H1 (cell line): ENCODE measurements around the gene FGF1. TPM values are rescaled to one million over a fixed set of nuclear protein-coding genes. Genes with fewer than 3 reads are reported as not detected.

Source experiments
- CTCF ChIA-PET: fragments of 300-600 bp; sonication (Branson Sonifier 250); formaldehyde crosslinking; loops from one replicate; lab custom pipeline; 2021; ENCODE audit not compliant: partially characterized antibody; lab: Charles Lee
- POLR2A ChIA-PET: fragments of 300-600 bp; sonication (Branson Sonifier 250); formaldehyde crosslinking; loops from one replicate; lab custom pipeline; 2021; ENCODE audit warnings: inconsistent platforms; ENCODE audit not compliant: partially characterized antibody; lab: Charles Lee
- DNase-seq, 2 experiments: peaks; one replicate each; pipeline versions ENCODE4 v3.0.0 to v3.0.0-alpha.2; 2010 to 2022; ENCODE audit warnings: low spot score in 2 of 2, low read depth in 1 of 2, mixed read lengths in 1 of 2
- FAIRE-seq: peaks from 2 replicates; lab custom pipeline; 2011; peaks lifted over from hg19 to GRCh38; lab: Jason Lieb, UNC
- H2AFZ ChIP-seq: 2 replicates; pipeline ENCODE4 v1.8.1; 2012; ENCODE audit warnings: low read length, inconsistent platforms
- H2AK5ac ChIP-seq: 2 replicates; pipeline ENCODE4 v1.6.1; 2013; ENCODE audit warnings: low read depth, low read length
- H2BK120ac ChIP-seq: replicated peaks from 2 replicates; pipeline ENCODE3; 2013; ENCODE audit warnings: low read depth, low read length, inconsistent platforms
- H2BK12ac ChIP-seq: 2 replicates; pipeline ENCODE4 v1.6.1; 2013; ENCODE audit warnings: low read depth, low read length
- H2BK15ac ChIP-seq: 2 replicates; pipeline ENCODE4 v1.6.1; 2013; ENCODE audit warnings: low read length
- H2BK20ac ChIP-seq: 2 replicates; pipeline ENCODE4 v1.6.1; 2013; ENCODE audit warnings: low read length
- H2BK5ac ChIP-seq: 2 replicates; pipeline ENCODE4 v1.6.1; 2013; ENCODE audit warnings: low read depth, low read length
- H3K14ac ChIP-seq: 2 replicates; pipeline ENCODE4 v1.6.1; 2013; ENCODE audit warnings: inconsistent platforms; ENCODE audit not compliant: insufficient read length
- H3K18ac ChIP-seq: 2 replicates; pipeline ENCODE4 v1.6.1; 2013; ENCODE audit warnings: low read length; ENCODE audit errors: extremely low read depth
- H3K23ac ChIP-seq: 2 replicates; pipeline ENCODE4 v1.6.1; 2013; ENCODE audit warnings: inconsistent platforms; ENCODE audit not compliant: insufficient read length
- H3K23me2 ChIP-seq: 2 replicates; pipeline ENCODE4 v1.6.1; 2013; ENCODE audit warnings: low read depth, low read length
- H3K27ac ChIP-seq: 2 replicates; pipeline ENCODE4 v1.6.1; 2011; ENCODE audit warnings: low read depth, low read length, inconsistent platforms
- H3K27me3 ChIP-seq, 4 experiments: replicated peaks in 1 of 4; 1 replicate in 1 of 4; 2 replicates in 3 of 4; pipeline versions ENCODE4 v1.6.1 to v1.8.1; 2011 to 2013; ENCODE audit warnings: low read length in 3 of 4, mild to moderate bottlenecking in 3 of 4, inconsistent platforms in 2 of 4, mixed read lengths in 2 of 4, moderate library complexity in 1 of 4; ENCODE audit not compliant: control insufficient read depth in 3 of 4, insufficient read depth in 3 of 4; ENCODE audit errors: extremely low read depth in 1 of 4
- H3K36me3 ChIP-seq, 4 experiments: 2 replicates each; pipeline versions ENCODE4 v1.6.1 to v1.8.1; 2011 to 2013; ENCODE audit warnings: mild to moderate bottlenecking in 4 of 4, low read length in 3 of 4, moderate library complexity in 2 of 4, control low read depth in 1 of 4, inconsistent platforms in 1 of 4; ENCODE audit not compliant: insufficient read depth in 4 of 4, control insufficient read depth in 2 of 4
- H3K4ac ChIP-seq: replicated peaks from 2 replicates; pipeline ENCODE3; 2013; ENCODE audit warnings: low read length, low read depth, mixed read lengths, inconsistent platforms; ENCODE audit not compliant: insufficient read length
- H3K4me1 ChIP-seq, 4 experiments: replicated peaks in 1 of 4; 1 replicate in 1 of 4; 2 replicates in 3 of 4; pipeline versions ENCODE4 v1.6.1 to v1.8.1; 2011 to 2013; ENCODE audit warnings: low read length in 3 of 4, inconsistent platforms in 2 of 4, mixed read lengths in 1 of 4; ENCODE audit not compliant: insufficient read depth in 4 of 4, control insufficient read depth in 3 of 4
- H3K4me2 ChIP-seq, 2 experiments: 2 replicates each; pipeline versions ENCODE4 v1.6.1 to v1.8.1; 2011 to 2013; ENCODE audit warnings: low read depth in 2 of 2, low read length in 2 of 2, control low read depth in 1 of 2, inconsistent platforms in 1 of 2, mild to moderate bottlenecking in 1 of 2; ENCODE audit not compliant: insufficient read depth in 1 of 2
- H3K4me3 ChIP-seq, 4 experiments: fragments of 200-600, 300-600 bp in 1 of 4; sonication (generic), shearing (Covaris generic), sonication (Bioruptor Twin) in 1 of 4; 2 replicates each; pipeline versions ENCODE4 v1.5.1 to v1.8.1; 2011 to 2016; ENCODE audit warnings: low read length in 4 of 4, low read depth in 3 of 4, control low read depth in 2 of 4, inconsistent platforms in 2 of 4, mild to moderate bottlenecking in 2 of 4, mixed read lengths in 1 of 4, moderate library complexity in 1 of 4; ENCODE audit not compliant: insufficient read depth in 2 of 4; ENCODE audit errors: extremely low read depth in 1 of 4
- H3K56ac ChIP-seq: replicated peaks from 2 replicates; pipeline ENCODE3; 2013; ENCODE audit warnings: low read depth, mild to moderate bottlenecking, mixed read lengths, low read length, inconsistent platforms; ENCODE audit not compliant: insufficient read length
- H3K79me1 ChIP-seq: 2 replicates; pipeline ENCODE4 v1.6.1; 2013; ENCODE audit warnings: low read depth, low read length, control low read depth
- H3K79me2 ChIP-seq, 2 experiments: 2 replicates each; pipeline versions ENCODE4 v1.6.1 to v1.8.1; 2012 to 2013; ENCODE audit warnings: low read length in 2 of 2, mild to moderate bottlenecking in 2 of 2, inconsistent platforms in 1 of 2; ENCODE audit not compliant: insufficient read depth in 2 of 2, control insufficient read depth in 1 of 2
- H3K9ac ChIP-seq, 4 experiments: replicated peaks in 1 of 4; 1 replicate in 1 of 4; 2 replicates in 3 of 4; pipeline versions ENCODE4 v1.6.1 to v1.8.1; 2011 to 2013; ENCODE audit warnings: low read depth in 3 of 4, low read length in 3 of 4, control low read depth in 2 of 4, mild to moderate bottlenecking in 2 of 4, moderate library complexity in 2 of 4, inconsistent platforms in 1 of 4; ENCODE audit errors: extremely low read depth in 1 of 4
- H3K9me3 ChIP-seq, 2 experiments: 2 replicates each; pipeline versions ENCODE4 v1.6.1 to v1.8.1; 2012 to 2013; ENCODE audit warnings: mild to moderate bottlenecking in 2 of 2, moderate library complexity in 2 of 2, control low read depth in 1 of 2, inconsistent platforms in 1 of 2, low read depth in 1 of 2, low read length in 1 of 2, mixed read lengths in 1 of 2; ENCODE audit not compliant: insufficient read depth in 2 of 2
- H4K20me1 ChIP-seq, 2 experiments: replicated peaks in 1 of 2; 2 replicates each; pipeline versions ENCODE3 to v1.8.1; 2011 to 2013; ENCODE audit warnings: inconsistent platforms in 2 of 2, low read length in 2 of 2, mild to moderate bottlenecking in 1 of 2; ENCODE audit not compliant: insufficient read depth in 2 of 2, control insufficient read depth in 1 of 2
- H4K5ac ChIP-seq: 2 replicates; pipeline ENCODE4 v1.6.1; 2013; ENCODE audit warnings: low read length, low read depth, mixed read lengths, inconsistent platforms; ENCODE audit not compliant: insufficient read length
- H4K8ac ChIP-seq: 2 replicates; pipeline ENCODE4 v1.8.0; 2013; ENCODE audit warnings: mild to moderate bottlenecking, moderate library complexity, low read length, inconsistent platforms; ENCODE audit not compliant: insufficient read depth; ENCODE audit errors: extremely low read depth
- H4K91ac ChIP-seq: replicated peaks from 2 replicates; pipeline ENCODE3; 2013; ENCODE audit warnings: low read length, mixed read lengths, inconsistent platforms; ENCODE audit not compliant: insufficient read length
- BCL11A ChIP-seq, 2 experiments: IDR thresholded peaks; one replicate each; pipeline ENCODE4 v1.6.1; 2011; ENCODE audit warnings: low read depth in 2 of 2, low read length in 2 of 2, mild to moderate bottlenecking in 2 of 2
- BRCA1 ChIP-seq: IDR thresholded peaks from 2 replicates; pipeline ENCODE4 v1.6.1; 2012; ENCODE audit warnings: low read depth, low read length, improper control_type of control experiment
- CHD1 ChIP-seq: IDR thresholded peaks from 2 replicates; pipeline ENCODE4 v1.6.1; 2012; ENCODE audit warnings: low read depth, low read length, improper control_type of control experiment
- CREB1 ChIP-seq: IDR thresholded peaks from 2 replicates; pipeline ENCODE4 v1.6.1; 2012; ENCODE audit warnings: inconsistent platforms
- E2F6 ChIP-seq: IDR thresholded peaks from 2 replicates; pipeline ENCODE4 v1.6.1; 2012; ENCODE audit warnings: inconsistent platforms
- FOSL1 ChIP-seq: IDR thresholded peaks from 2 replicates; pipeline ENCODE4 v1.6.1; 2011; ENCODE audit warnings: mild to moderate bottlenecking, low read depth, low read length, moderate library complexity; ENCODE audit not compliant: insufficient read depth
- GABPA ChIP-seq: IDR thresholded peaks from 2 replicates; pipeline ENCODE4 v1.6.1; 2011; ENCODE audit warnings: mild to moderate bottlenecking, low read length, moderate library complexity, borderline replicate concordance; ENCODE audit not compliant: insufficient read depth
- GTF2F1 ChIP-seq: IDR thresholded peaks from 2 replicates; pipeline ENCODE4 v1.6.1; 2012; ENCODE audit warnings: low read depth, low read length, improper control_type of control experiment, borderline replicate concordance
- NRF1 ChIP-seq: IDR thresholded peaks from 2 replicates; pipeline ENCODE4 v1.6.1; 2011; ENCODE audit warnings: mild to moderate bottlenecking, low read depth, low read length, improper control_type of control experiment
- SIX5 ChIP-seq: IDR thresholded peaks from 2 replicates; pipeline ENCODE4 v1.6.1; 2011; ENCODE audit warnings: mild to moderate bottlenecking, low read depth, low read length
- USF2 ChIP-seq: IDR thresholded peaks from 2 replicates; pipeline ENCODE4 v1.6.1; 2011; ENCODE audit warnings: low read length, improper control_type of control experiment
- YY1 ChIP-seq: IDR thresholded peaks from 2 replicates; pipeline ENCODE4 v1.6.1; 2011; ENCODE audit warnings: low read depth, mild to moderate bottlenecking, low read length
- WGBS, 2 experiments: shearing (Covaris generic) in 1 of 2; methylation state at CpG; one replicate each; pipeline versions ENCODE4 v1.1.6 to v1.1.7; 2013 to 2015; ENCODE audit warnings: low lambda C conversion rate in 2 of 2, mixed read lengths in 2 of 2, inconsistent platforms in 1 of 2, low coverage in 1 of 2, missing lambda C conversion rate in 1 of 2; ENCODE audit not compliant: insufficient replicate concordance in 2 of 2, insufficient coverage in 1 of 2, insufficient read length in 1 of 2; ENCODE audit errors: extremely low coverage in 1 of 2, missing lambda C conversion rate in 1 of 2; 5-methylcytosine and 5-hydroxymethylcytosine counted together
- polyA plus RNA-seq, 7 experiments: library from polyadenylated mRNA; depleted of rRNA in 3 of 7; stranded (reverse) in 5 of 7; unstranded in 2 of 7; fragments of >200 nt in 5 of 7; fragments of 200-250 nt in 2 of 7; gene quantifications; 1 replicate in 5 of 7; 2 replicates in 1 of 7; 4 replicates in 1 of 7; pipeline versions ENCODE4 v1.2.1 to v1.2.3, GENCODE V29; 2011 to 2013; ENCODE audit warnings: missing spikeins in 2 of 7, mixed read lengths in 2 of 7
- total RNA-seq: library from RNA; stranded (reverse); fragmentation: NEBNext Ultra II Directional; extraction: Animal tissue kit (Norgen Biotek cat#: 25700); gene quantifications from 2 replicates; pipeline ENCODE4 v1.2.1, GENCODE V29; 2021

Gene FGF1
- total and polyA plus RNA-seq, 2 of the 8 experiments (the other 6 are each of a cell fraction or from before 2014, with no cell fraction given) = 0.30 to 0.50 TPM

- no peak overlapping the region for H3K9ac ChIP-seq
- DNase-seq = no peak
- TF ChIP-seq NRF1 = no peak
- no peak for TF ChIP-seq CHD1
- no peak for TF ChIP-seq FOSL1
- TF ChIP-seq GTF2F1 = no peak
- TF ChIP-seq BCL11A (IDR thresholded peaks at IDR 0.05; ENCODE audit: low read depth in 2 of 2, low read length in 2 of 2) = no peak
- no peak for TF ChIP-seq E2F6
- no peak for TF ChIP-seq GABPA
- no peak for TF ChIP-seq SIX5
- TF ChIP-seq USF2 = no peak
- no peak for TF ChIP-seq CREB1
- TF ChIP-seq BRCA1 = no peak
- no peak for TF ChIP-seq YY1
- H2BK12ac ChIP-seq = no peak overlapping the region
- FAIRE-seq = no peak
- H2BK120ac ChIP-seq = no peak overlapping the region
- no peak overlapping the region for H4K91ac ChIP-seq
- no peak overlapping the region for H2BK20ac ChIP-seq
- H3K23me2 ChIP-seq = no peaks in the 10 kb centered on the region
- H2AK5ac ChIP-seq = no peak overlapping the region
- no peak overlapping the region for H3K27ac ChIP-seq
- H3K79me2 ChIP-seq = no peaks in the 10 kb centered on the region
- no peak overlapping the region for H3K56ac ChIP-seq
- ChIA-PET CTCF (interaction anchor here (0.6 to 2.6 kb wide), 4 partner anchors 15 to 40 kb away, joined by 3 to 10 read pairs (median 5); no protein-coding TSS in a partner anchor), POLR2A (no interaction called here)
- no peak overlapping the region for H4K8ac ChIP-seq
- no peak overlapping the region for H2BK15ac ChIP-seq
- no peaks in the 10 kb centered on the region for H4K20me1 ChIP-seq
- H3K4me2 ChIP-seq = no peak overlapping the region
- H2BK5ac ChIP-seq = no peak overlapping the region
- H2AFZ ChIP-seq = no peak overlapping the region
- no peak overlapping the region for H3K4me3 ChIP-seq
- 88% methylated on average over 5 of the region's 5 CpGs; no CpG with 5 or more reads in 1 of the 2 experiments for WGBS, 2 experiments
- no peaks in the 10 kb centered on the region for H3K27me3 ChIP-seq
- no peaks in the 10 kb centered on the region for H3K36me3 ChIP-seq
- no peak overlapping the region for H3K14ac ChIP-seq
- H4K5ac ChIP-seq = no peak overlapping the region
- H3K4me1 ChIP-seq = no peaks in the 10 kb centered on the region
- H3K9me3 ChIP-seq = no peaks in the 10 kb centered on the region
- H3K23ac ChIP-seq = no peak overlapping the region
- H3K79me1 ChIP-seq = no peaks in the 10 kb centered on the region
- no peak overlapping the region for H3K18ac ChIP-seq
- no peak overlapping the region for H3K4ac ChIP-seq
These were observed 49.8 kb downstream of the FGF1 start for GRCh38 chr5:142636093-142636492.
